Measurements from ENCODE around the gene OR1J2. TPM values are rescaled to one million over a fixed set of nuclear protein-coding genes. Genes with fewer than 3 reads are reported as not detected.
"Not testable (repeated sequence)": the region's sequence is repeated elsewhere in the genome, so short reads cannot be mapped to it uniquely, and the experiment has no call there.

The OR1J2 gene
- total RNA-seq, 2 experiments from 2014 or later: not detected

- CTCF ChIA-PET: no interaction called here
- no peak for DNase-seq
- H3K4me1 Mint-ChIP-seq (ENCODE audit: low read depth): no peaks in the 10 kb centered on the region
- intact Hi-C loops (cut with micrococcal nuclease): no loop called here
- H3K9me3 Mint-ChIP-seq: no peaks in the 10 kb centered on the region
- peaks cover 16% of the 10 kb centered on the region for H3K27me3 Mint-ChIP-seq (ENCODE audit: low read depth)
- H3K27ac Mint-ChIP-seq: no peak overlapping the region
- H3K36me3 Mint-ChIP-seq (ENCODE audit: low read depth): no peaks in the 10 kb centered on the region
- H3K4me3 Mint-ChIP-seq: no peak overlapping the region
These were observed 3.6 kb upstream of the OR1J2 start for GRCh38 chr9:122506964-122507363.

DNA sequence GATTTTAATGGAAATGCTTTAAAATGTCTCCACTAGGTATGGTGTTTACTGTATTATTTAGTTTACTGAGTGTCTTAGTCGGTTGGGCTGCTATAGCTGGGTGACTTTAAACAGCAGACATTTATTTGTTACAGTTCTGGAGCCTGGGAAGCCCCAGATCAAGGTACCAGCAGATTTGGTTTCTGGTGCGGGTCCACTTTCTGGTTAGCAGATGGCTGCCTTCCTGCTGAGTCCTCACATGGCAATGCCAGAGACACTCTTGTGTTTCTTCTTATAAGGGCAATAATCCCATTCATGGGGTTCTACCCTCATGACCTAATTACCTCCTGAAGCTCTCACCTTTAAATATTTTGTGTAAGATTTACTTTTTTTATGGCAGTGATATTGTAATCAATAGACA lies 7.6 kb downstream of the OR1J2 start:
- H3K27ac Mint-ChIP-seq: no peak overlapping the region
- CTCF ChIA-PET: no interaction called here
- peaks cover 17% of the 10 kb centered on the region for H3K27me3 Mint-ChIP-seq (ENCODE audit: low read depth)
- DNase-seq: no peak
- no peaks in the 10 kb centered on the region for H3K4me1 Mint-ChIP-seq (ENCODE audit: low read depth)
- no peaks in the 10 kb centered on the region for H3K36me3 Mint-ChIP-seq (ENCODE audit: low read depth)
- no peaks in the 10 kb centered on the region for H3K9me3 Mint-ChIP-seq
- no peak overlapping the region for H3K4me3 Mint-ChIP-seq
- intact Hi-C loops (cut with micrococcal nuclease): no loop called here

- Mint-ChIP-seq H3K4me1 (ENCODE audit: low read depth) (no peaks in the 10 kb centered on the region), H3K27ac (no peak within 1 kb of the TSS), H3K27me3 (ENCODE audit: low read depth) (peaks cover 16% of the 10 kb centered on the region), H3K4me3 (no peak within 1 kb of the TSS), H3K9me3 (no peaks in the 10 kb centered on the region), H3K36me3 (ENCODE audit: low read depth) (no peaks in the 10 kb centered on the region)
- no peak for DNase-seq
- intact Hi-C loops (cut with micrococcal nuclease): no loop called here
- CTCF ChIA-PET: no interaction called here
These were observed 8.2 kb downstream of the OR1J2 start, which contains the start of gene OR1J4 for GRCh38 chr9:122518841-122519240. Gene OR1J4 (plus strand): TSS chr9:122519141. CDS start chr9:122519141, 0 bp downstream.

- Mint-ChIP-seq H3K4me3 (no peak overlapping the region), H3K27ac (no peak overlapping the region), H3K4me1 (ENCODE audit: low read depth) (no peaks in the 10 kb centered on the region), H3K9me3 (no peaks in the 10 kb centered on the region), H3K36me3 (ENCODE audit: low read depth) (no peaks in the 10 kb centered on the region), H3K27me3 (ENCODE audit: low read depth) (peaks cover 13% of the 10 kb centered on the region)
- CTCF ChIA-PET: interaction anchor here (1.2 kb wide), 1 partner anchor 21 kb away, joined by 3 read pairs; no protein-coding TSS in a partner anchor
- intact Hi-C loops (cut with micrococcal nuclease): no loop called here
- DNase-seq: no peak
These were observed 8.8 kb downstream of the OR1J2 start for GRCh38 chr9:122519376-122519775.

GRCh38 chr9:122526602-122527001 lies 16.0 kb downstream of the OR1J2 start:
- no peak for DNase-seq
- no peak overlapping the region for H3K4me3 Mint-ChIP-seq

DNA sequence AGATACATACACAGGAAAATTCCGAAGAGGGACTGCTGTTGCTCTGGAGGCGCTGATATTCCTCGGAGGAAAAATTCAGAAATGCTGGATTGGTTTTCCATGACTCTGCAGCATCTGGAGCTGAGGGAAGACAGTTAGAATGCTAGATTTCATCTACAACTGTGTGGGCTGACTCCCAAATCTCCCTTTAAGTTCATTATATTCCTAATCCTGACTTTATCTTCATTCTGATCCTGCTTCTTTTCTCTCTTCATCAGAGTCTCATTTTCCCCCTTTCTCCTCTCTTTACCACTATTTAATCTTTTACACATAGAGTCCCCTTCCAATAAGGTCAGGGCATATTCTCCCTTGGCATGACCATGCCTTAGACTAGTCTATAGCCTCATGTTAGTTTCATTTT lies 16.6 kb downstream of the OR1J2 start, which contains the start of gene OR1N1:
TSS of gene OR1N1 (minus strand) at position 101 of the 400 bp plus-strand sequence. CDS start at position 101, 0 bp downstream.
- intact Hi-C loops (cut with micrococcal nuclease): no loop called here
- DNase-seq: no peak
- H3K9me3 Mint-ChIP-seq: no peaks in the 10 kb centered on the region
- peaks cover 9% of the 10 kb centered on the region for H3K27me3 Mint-ChIP-seq (ENCODE audit: low read depth)
- H3K36me3 Mint-ChIP-seq (ENCODE audit: low read depth): no peaks in the 10 kb centered on the region
- no peak within 1 kb of the TSS for H3K27ac Mint-ChIP-seq
- H3K4me1 Mint-ChIP-seq (ENCODE audit: low read depth): no peaks in the 10 kb centered on the region
- H3K4me3 Mint-ChIP-seq: no peak within 1 kb of the TSS
- CTCF ChIA-PET: interaction anchor here (0.8 kb wide), 1 partner anchor 28 kb away, joined by 3 read pairs; no protein-coding TSS in a partner anchor

More at GRCh38 chr9:122526602-122527001, 16.0 kb downstream of the OR1J2 start:
- Mint-ChIP-seq H3K27ac (no peak overlapping the region), H3K4me1 (ENCODE audit: low read depth) (no peaks in the 10 kb centered on the region), H3K27me3 (ENCODE audit: low read depth) (peaks cover 13% of the 10 kb centered on the region), H3K9me3 (no peaks in the 10 kb centered on the region), H3K36me3 (ENCODE audit: low read depth) (no peaks in the 10 kb centered on the region)
- CTCF ChIA-PET: no interaction called here
- intact Hi-C loops (cut with micrococcal nuclease): no loop called here

GRCh38 chr9:122531157-122531556 lies 20.6 kb downstream of the OR1J2 start:
- H3K27ac Mint-ChIP-seq; CTCF ChIA-PET; DNase-seq; H3K27me3 Mint-ChIP-seq (ENCODE audit: low read depth); intact Hi-C loops (cut with micrococcal nuclease); H3K4me3 Mint-ChIP-seq; H3K9me3 Mint-ChIP-seq; H3K4me1 Mint-ChIP-seq (ENCODE audit: low read depth); H3K36me3 Mint-ChIP-seq (ENCODE audit: low read depth): not testable (repeated sequence)

- no peaks in the 10 kb centered on the region for H3K4me1 Mint-ChIP-seq (ENCODE audit: low read depth)
- H3K27me3 Mint-ChIP-seq (ENCODE audit: low read depth): no peaks in the 10 kb centered on the region
- CTCF ChIA-PET: no interaction called here
- no peak overlapping the region for H3K27ac Mint-ChIP-seq
- H3K9me3 Mint-ChIP-seq: peaks cover 3% of the 10 kb centered on the region
- H3K36me3 Mint-ChIP-seq (ENCODE audit: low read depth): no peaks in the 10 kb centered on the region
- intact Hi-C loops (cut with micrococcal nuclease): no loop called here
- no peak overlapping the region for H3K4me3 Mint-ChIP-seq
- no peak for DNase-seq
These were observed 25.5 kb downstream of the OR1J2 start for GRCh38 chr9:122536134-122536533.

DNA sequence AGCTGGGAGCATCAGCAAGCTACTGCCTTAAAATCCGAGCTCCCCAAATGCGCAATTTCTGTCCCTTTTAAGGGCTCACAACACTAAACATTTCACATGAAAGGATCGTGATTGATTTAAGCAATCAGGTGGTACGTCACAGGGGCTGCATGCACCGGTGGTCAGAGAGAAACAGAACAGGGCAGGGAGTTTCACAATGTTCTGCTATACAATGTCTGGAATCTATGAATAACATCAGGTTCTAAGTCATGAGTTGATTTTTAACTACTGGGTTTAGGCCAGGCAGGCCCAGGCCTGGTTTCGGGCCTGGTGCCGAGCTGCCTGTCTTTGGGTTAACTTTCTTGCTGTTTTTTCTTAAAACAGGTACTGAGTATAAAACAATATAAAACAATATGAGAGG lies 26.5 kb downstream of the OR1J2 start:
- CTCF ChIA-PET; H3K36me3 Mint-ChIP-seq (ENCODE audit: low read depth); intact Hi-C loops (cut with micrococcal nuclease); H3K4me1 Mint-ChIP-seq (ENCODE audit: low read depth); DNase-seq; H3K4me3 Mint-ChIP-seq; H3K27ac Mint-ChIP-seq; H3K9me3 Mint-ChIP-seq; H3K27me3 Mint-ChIP-seq (ENCODE audit: low read depth): not testable (repeated sequence)

GRCh38 chr9:122538757-122539156 lies 28.2 kb downstream of the OR1J2 start:
- intact Hi-C loops (cut with micrococcal nuclease): no loop called here
- Mint-ChIP-seq H3K4me3 (no peak overlapping the region), H3K4me1 (ENCODE audit: low read depth) (no peaks in the 10 kb centered on the region), H3K9me3 (peaks cover 3% of the 10 kb centered on the region), H3K27me3 (ENCODE audit: low read depth) (peaks cover 4% of the 10 kb centered on the region), H3K27ac (no peak overlapping the region), H3K36me3 (ENCODE audit: low read depth) (no peaks in the 10 kb centered on the region)
- DNase-seq: no peak
- CTCF ChIA-PET: no interaction called here

GRCh38 chr9:122546196-122546595 lies 35.6 kb downstream of the OR1J2 start:
- Mint-ChIP-seq H3K27ac (no peak overlapping the region), H3K27me3 (ENCODE audit: low read depth) (peaks cover 15% of the 10 kb centered on the region), H3K9me3 (peaks cover 5% of the 10 kb centered on the region), H3K4me1 (ENCODE audit: low read depth) (no peaks in the 10 kb centered on the region), H3K36me3 (ENCODE audit: low read depth) (no peaks in the 10 kb centered on the region), H3K4me3 (no peak overlapping the region)
- CTCF ChIA-PET: no interaction called here
- intact Hi-C loops (cut with micrococcal nuclease): no loop called here
- no peak for DNase-seq

DNA sequence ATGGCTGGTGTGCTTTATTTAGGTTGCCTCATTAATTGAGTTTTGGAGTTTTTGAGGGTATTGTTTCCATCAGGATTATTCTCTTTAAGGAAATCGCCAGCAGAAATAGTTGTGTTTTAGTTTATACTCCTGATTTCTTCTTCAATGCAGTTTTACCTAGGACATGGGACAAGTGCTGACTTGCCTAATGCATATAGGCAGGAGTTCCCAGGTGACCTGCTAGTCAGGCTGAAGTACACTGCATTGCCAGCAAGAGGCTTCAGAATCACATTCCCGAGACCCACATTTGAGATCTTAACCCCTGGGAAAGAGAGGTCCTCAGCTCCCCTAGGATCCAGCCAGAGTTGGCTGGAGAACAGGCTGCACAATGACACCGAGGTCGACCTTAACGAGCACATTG lies 40.8 kb downstream of the OR1J2 start:
- intact Hi-C loops (cut with micrococcal nuclease): no loop called here
- Mint-ChIP-seq H3K36me3 (ENCODE audit: low read depth) (no peaks in the 10 kb centered on the region), H3K4me3 (no peak overlapping the region), H3K9me3 (peaks cover 5% of the 10 kb centered on the region), H3K4me1 (ENCODE audit: low read depth) (no peaks in the 10 kb centered on the region), H3K27me3 (ENCODE audit: low read depth) (peaks cover 13% of the 10 kb centered on the region), H3K27ac (no peak overlapping the region)
- CTCF ChIA-PET: interaction anchor here (0.6 kb wide), 1 partner anchor 262 kb away, joined by 5 read pairs; no protein-coding TSS in a partner anchor
- no peak for DNase-seq

- peaks cover 15% of the 10 kb centered on the region for H3K27me3 Mint-ChIP-seq (ENCODE audit: low read depth)
- DNase-seq: no peak
- H3K4me3 Mint-ChIP-seq: no peak within 1 kb of the TSS
- intact Hi-C loops (cut with micrococcal nuclease): no loop called here
- H3K36me3 Mint-ChIP-seq (ENCODE audit: low read depth): no peaks in the 10 kb centered on the region
- H3K27ac Mint-ChIP-seq: no peak within 1 kb of the TSS
- no peaks in the 10 kb centered on the region for H3K4me1 Mint-ChIP-seq (ENCODE audit: low read depth)
- H3K9me3 Mint-ChIP-seq: peaks cover 5% of the 10 kb centered on the region
- CTCF ChIA-PET: no interaction called here
These were observed 42.2 kb downstream of the OR1J2 start, which contains the start of gene OR1N2 for GRCh38 chr9:122552812-122553211. Gene OR1N2 (plus strand): TSS chr9:122553112. CDS start chr9:122553212, 100 bp downstream.
